Upper lobe of left lung (tissue), 6 donors: ENCODE measurements around the gene CDC25A. TPM values are rescaled to one million over a fixed set of nuclear protein-coding genes. Genes with fewer than 3 reads are reported as not detected.

ENCODE experiments used
- ATAC-seq, 2 donors: fragments of 200-7000 bp; cut with Tn5 transposase; one replicate each; pipeline ENCODE4 v1.9.1; 2022; ENCODE audit warnings: mild to moderate bottlenecking in 2 of 2, moderate library complexity in 2 of 2; ENCODE audit not compliant: low FRiP score in 2 of 2
- DNase-seq, 2 donors: peaks; one replicate each; pipeline ENCODE4 v3.0.0-alpha.2; 2019 to 2020
- H3K27ac ChIP-seq, 4 donors: fragments of 200-600 bp; sonication (generic); one replicate each; pipeline ENCODE4 v1.5.1; 2016 to 2019
- H3K27me3 ChIP-seq, 4 donors: fragments of 200-600 bp; sonication (generic); one replicate each; pipeline ENCODE4 v1.5.1; 2017 to 2019
- H3K36me3 ChIP-seq, 4 donors: fragments of 200-600 bp; sonication (generic); one replicate each; pipeline ENCODE4 v1.5.1; 2016 to 2019
- H3K4me1 ChIP-seq, 4 donors: fragments of 200-600 bp; sonication (generic); one replicate each; pipeline ENCODE4 v1.5.1; 2018 to 2019
- H3K4me3 ChIP-seq, 4 donors: fragments of 200-600 bp; sonication (generic); one replicate each; pipeline ENCODE4 v1.5.1; 2017 to 2019; ENCODE audit warnings: mild to moderate bottlenecking in 2 of 4, moderate library complexity in 1 of 4
- H3K9me3 ChIP-seq, 4 donors: fragments of 200-600 bp; sonication (generic); one replicate each; pipeline ENCODE4 v1.5.1; 2018 to 2019
- EP300 ChIP-seq, 4 donors: sonication (generic); formaldehyde crosslinking; IDR thresholded peaks; one replicate each; pipeline ENCODE4 v1.5.1; 2017; ENCODE audit warnings: antibody characterized with exemption in 4 of 4, control low read depth in 2 of 4
- POLR2A ChIP-seq, 4 donors: fragments of 450-650 bp; IDR thresholded peaks; one replicate each; pipeline ENCODE4 v1.5.1; 2016 to 2017; ENCODE audit warnings: antibody characterized with exemption in 4 of 4, mild to moderate bottlenecking in 2 of 4
- POLR2AphosphoS5 ChIP-seq, 2 donors: sonication (generic); formaldehyde crosslinking; IDR thresholded peaks; one replicate each; pipeline ENCODE4 v1.5.1; 2017; ENCODE audit warnings: antibody characterized with exemption in 2 of 2
- WGBS, 2 donors: methylation state at CpG; one replicate each; pipeline ENCODE4 v1.1.5; 2017 to 2018; 5-methylcytosine and 5-hydroxymethylcytosine counted together
- total RNA-seq, 6 donors: library from RNA; depleted of rRNA in 4 of 6; stranded (reverse); fragments of >200 nt in 4 of 6; gene quantifications; one replicate each; pipeline versions ENCODE4 v1.1.0 to v1.2.1, GENCODE V29; 2016 to 2021
- TF ChIP-seq, protein P1 (sequence below), 6 experiments: fragments of 450-650 bp in 4 of 6; fragments of 200-600 bp in 2 of 6; sonication (generic) in 2 of 6; IDR thresholded peaks; one replicate each; pipeline ENCODE4 v1.5.1; 2016 to 2019; ENCODE audit warnings: antibody characterized with exemption in 6 of 6
- donor health status: DM: no; HTN: no; CAD: no; lungs with moderate emphysema.
- donor health status: DM: no; HTN: yes; CAD: no; lungs with severe emphysema.

CDC25A gene
- total RNA-seq, 6 donors from 2014 or later: 0.30 to 1.5 (median 0.93) TPM; not detected in 2

GRCh38 chr3:48180021-48180420 is 8.2 kb downstream of the CDC25A start:
- TF ChIP-seq, protein P1, sequence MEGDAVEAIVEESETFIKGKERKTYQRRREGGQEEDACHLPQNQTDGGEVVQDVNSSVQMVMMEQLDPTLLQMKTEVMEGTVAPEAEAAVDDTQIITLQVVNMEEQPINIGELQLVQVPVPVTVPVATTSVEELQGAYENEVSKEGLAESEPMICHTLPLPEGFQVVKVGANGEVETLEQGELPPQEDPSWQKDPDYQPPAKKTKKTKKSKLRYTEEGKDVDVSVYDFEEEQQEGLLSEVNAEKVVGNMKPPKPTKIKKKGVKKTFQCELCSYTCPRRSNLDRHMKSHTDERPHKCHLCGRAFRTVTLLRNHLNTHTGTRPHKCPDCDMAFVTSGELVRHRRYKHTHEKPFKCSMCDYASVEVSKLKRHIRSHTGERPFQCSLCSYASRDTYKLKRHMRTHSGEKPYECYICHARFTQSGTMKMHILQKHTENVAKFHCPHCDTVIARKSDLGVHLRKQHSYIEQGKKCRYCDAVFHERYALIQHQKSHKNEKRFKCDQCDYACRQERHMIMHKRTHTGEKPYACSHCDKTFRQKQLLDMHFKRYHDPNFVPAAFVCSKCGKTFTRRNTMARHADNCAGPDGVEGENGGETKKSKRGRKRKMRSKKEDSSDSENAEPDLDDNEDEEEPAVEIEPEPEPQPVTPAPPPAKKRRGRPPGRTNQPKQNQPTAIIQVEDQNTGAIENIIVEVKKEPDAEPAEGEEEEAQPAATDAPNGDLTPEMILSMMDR (IDR thresholded peaks at IDR 0.05): no peak
- no peak for TF ChIP-seq POLR2A (IDR thresholded peaks at IDR 0.05)
- TF ChIP-seq EP300 (IDR thresholded peaks at IDR 0.05): no peak
- no peak for TF ChIP-seq POLR2AphosphoS5 (IDR thresholded peaks at IDR 0.05)
- Histone ChIP-seq H3K4me3 (no peak overlapping the region), H3K9me3 (no peaks in the 10 kb centered on the region), H3K36me3 (no peaks in the 10 kb centered on the region), H3K27ac (no peak overlapping the region), H3K4me1 (peaks cover 0 to 5% (median 3%) of the 10 kb centered on the region in 4 donors), H3K27me3 (no peaks in the 10 kb centered on the region)
- DNase-seq: peak in 1 of 2 donors; percentile 73
- ATAC-seq: no peak
- WGBS, 2 donors: 77 to 78% methylated on average over 5 of the region's 5 CpGs

GRCh38 chr3:48178072-48178471 is 10.1 kb downstream of the CDC25A start:
- H3K27me3 ChIP-seq: no peaks in the 10 kb centered on the region
- DNase-seq: no peak
- H3K4me1 ChIP-seq: peaks cover 0 to 5% (median 3%) of the 10 kb centered on the region in 4 donors
- 83 to 85% methylated on average over 2 of the region's 2 CpGs for WGBS, 2 donors
- no peaks in the 10 kb centered on the region for H3K9me3 ChIP-seq
- no peak for ATAC-seq
- no peaks in the 10 kb centered on the region for H3K36me3 ChIP-seq
- H3K4me3 ChIP-seq: no peak overlapping the region
- no peak overlapping the region for H3K27ac ChIP-seq
- TF ChIP-seq, protein P1 (IDR thresholded peaks at IDR 0.05): no peak
- TF ChIP-seq EP300 (IDR thresholded peaks at IDR 0.05) (no peak), POLR2AphosphoS5 (IDR thresholded peaks at IDR 0.05) (no peak), POLR2A (IDR thresholded peaks at IDR 0.05) (no peak)

GRCh38 chr3:48157950-48158376 is 30.3 kb downstream of the CDC25A start:
- Histone ChIP-seq H3K36me3 (peaks cover 0 to 6% (median 0%) of the 10 kb centered on the region in 4 donors), H3K27me3 (no peaks in the 10 kb centered on the region), H3K4me3 (no peak overlapping the region), H3K9me3 (no peaks in the 10 kb centered on the region), H3K27ac (no peak overlapping the region), H3K4me1 (no peaks in the 10 kb centered on the region)
- TF ChIP-seq, protein P1 (IDR thresholded peaks at IDR 0.05): peak in 5 of 6 experiments; percentile 22 to 52 (median 51)
- no peak for TF ChIP-seq POLR2A (IDR thresholded peaks at IDR 0.05)
- ATAC-seq (peak; percentile 46 to 84), DNase-seq (peak in 1 of 2 donors; percentile 29)
- WGBS, 2 donors: 55 to 61% methylated on average over 5 of the region's 5 CpGs

DNA sequence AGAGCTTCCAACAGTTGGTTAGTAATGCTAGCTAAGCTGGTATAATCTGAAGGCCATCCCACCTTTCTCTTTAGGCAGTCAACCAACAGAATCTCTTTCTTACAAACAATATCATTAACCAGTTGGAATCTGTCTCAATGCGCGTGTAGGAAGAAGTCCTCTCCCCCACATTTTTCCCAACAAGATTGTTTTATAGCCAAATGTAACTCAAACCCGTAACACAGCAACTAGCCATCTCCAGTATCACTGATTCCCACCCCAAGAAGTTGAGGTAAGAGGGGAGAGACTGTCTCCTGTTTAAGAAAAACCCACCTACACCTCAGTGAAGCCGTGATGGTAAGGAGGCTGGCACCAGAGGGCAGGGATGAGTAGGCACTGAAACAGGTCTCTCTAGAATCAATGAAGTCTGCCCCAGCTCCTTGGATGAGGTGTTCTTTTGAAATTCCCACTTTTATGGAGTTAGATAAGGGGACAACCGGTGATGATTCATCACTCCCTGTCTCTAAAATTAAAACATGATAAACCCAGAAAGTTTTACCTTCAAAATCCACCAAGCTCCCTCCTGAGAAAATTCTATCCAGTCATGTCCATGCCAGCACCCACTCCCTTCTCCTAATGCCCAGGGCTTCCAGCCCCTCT is 30.9 kb downstream of the CDC25A start:
- TF ChIP-seq POLR2AphosphoS5 (IDR thresholded peaks at IDR 0.05) (no peak), EP300 (IDR thresholded peaks at IDR 0.05) (no peak), POLR2A (IDR thresholded peaks at IDR 0.05) (no peak)
- TF ChIP-seq, protein P1 (IDR thresholded peaks at IDR 0.05): no peak
- peaks cover 0 to 6% (median 0%) of the 10 kb centered on the region in 4 donors for H3K36me3 ChIP-seq
- no peak for ATAC-seq
- no peaks in the 10 kb centered on the region for H3K27me3 ChIP-seq
- no peak overlapping the region for H3K4me3 ChIP-seq
- WGBS, 2 donors: 87 to 92% methylated on average over 5 of the region's 5 CpGs
- no peak overlapping the region for H3K27ac ChIP-seq
- H3K4me1 ChIP-seq: no peaks in the 10 kb centered on the region
- DNase-seq: no peak
- H3K9me3 ChIP-seq: no peaks in the 10 kb centered on the region

DNA sequence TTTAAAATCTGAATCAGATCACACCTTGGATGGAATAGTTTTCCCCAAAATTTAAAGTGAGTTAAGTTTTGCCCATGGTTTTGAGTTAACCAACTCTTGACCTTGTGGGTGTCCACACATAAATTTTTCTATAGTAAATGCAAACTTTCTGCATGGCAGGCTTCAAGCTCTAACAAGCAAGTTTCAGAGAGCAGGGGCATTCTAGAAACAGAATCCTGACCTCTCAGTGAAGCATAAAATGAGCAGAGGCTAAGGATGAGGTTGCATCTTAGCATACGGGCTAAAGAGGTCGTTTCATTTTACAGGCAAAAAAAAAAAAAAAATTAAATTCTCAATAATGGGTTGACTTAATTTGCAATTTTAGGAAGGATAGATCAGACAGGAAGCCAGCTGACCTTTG is 32.1 kb downstream of the CDC25A start:
- TF ChIP-seq POLR2A (IDR thresholded peaks at IDR 0.05): no peak
- no peak for TF ChIP-seq EP300 (IDR thresholded peaks at IDR 0.05)
- no peak for TF ChIP-seq POLR2AphosphoS5 (IDR thresholded peaks at IDR 0.05)
- TF ChIP-seq, protein P1 (IDR thresholded peaks at IDR 0.05): no peak
- WGBS, 2 donors: 79 to 87% methylated on average over 2 of the region's 2 CpGs
- ATAC-seq: no peak
- H3K4me3 ChIP-seq: no peak overlapping the region
- peaks cover 3 to 8% (median 7%) of the 10 kb centered on the region in 4 donors for H3K4me1 ChIP-seq
- H3K9me3 ChIP-seq: no peaks in the 10 kb centered on the region
- H3K27ac ChIP-seq: no peak overlapping the region
- DNase-seq: no peak
- no peaks in the 10 kb centered on the region for H3K27me3 ChIP-seq
- H3K36me3 ChIP-seq: peaks cover 0 to 6% (median 0%) of the 10 kb centered on the region in 4 donors
